GM21576 (cell line): Measurements from ENCODE around the gene FAM237A.

ENCODE experiments used
- ATAC-seq: cut with Tn5 transposase; IDR thresholded peaks from one replicate; pipeline ENCODE4 v1.9.1; 2021; ENCODE audit warnings: mild to moderate bottlenecking, moderate library complexity; ENCODE audit not compliant: unreplicated experiment

The FAM237A gene

DNA sequence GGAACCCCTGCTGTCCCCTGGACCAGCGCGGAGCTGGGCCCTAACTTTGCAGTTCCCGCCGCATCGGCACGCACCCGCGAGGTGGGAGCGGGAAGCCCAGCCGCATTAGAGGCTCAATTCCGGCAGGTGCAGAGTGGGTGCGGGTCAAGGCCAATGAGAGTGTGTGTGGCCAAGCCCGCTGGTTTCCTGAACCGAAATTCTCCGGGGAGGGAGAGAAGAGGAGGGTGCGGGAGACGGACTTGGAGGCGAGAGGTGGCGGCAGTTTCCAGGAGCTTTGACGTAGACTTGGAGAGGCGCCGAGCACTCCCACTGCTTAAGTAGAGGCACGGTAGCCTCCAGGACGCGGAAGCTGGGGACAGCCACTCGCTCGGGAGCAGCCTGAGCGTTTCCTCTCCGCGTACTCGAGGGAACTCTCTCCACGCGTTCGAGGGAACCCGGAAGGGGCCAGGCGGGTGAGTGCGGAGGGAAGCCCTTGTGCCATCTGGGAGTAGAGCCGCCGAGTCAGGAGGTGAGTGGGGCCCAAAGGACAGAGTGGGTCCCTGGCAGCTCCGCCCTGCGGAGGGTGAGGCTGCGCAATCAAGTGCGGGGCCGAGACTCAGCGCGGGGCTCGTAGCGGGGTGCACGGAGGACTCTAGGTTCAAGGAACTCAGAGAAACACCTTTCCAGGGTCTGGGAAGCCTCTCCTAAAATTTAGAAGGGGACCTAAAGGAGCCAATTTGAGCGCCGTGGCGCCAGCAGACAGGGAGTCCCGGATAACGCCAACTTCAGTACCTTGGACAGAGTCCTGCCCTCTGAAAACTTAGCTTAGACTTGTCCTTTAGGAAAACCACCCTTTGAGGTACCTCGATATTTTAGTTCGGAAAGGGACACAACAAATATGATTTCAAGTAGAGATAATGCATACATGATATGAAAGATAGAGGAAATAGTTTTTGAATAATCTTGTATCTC, at the start of gene FAM237A:
Gene FAM237A (plus strand): TSS at position 413 of the 951 bp plus-strand sequence. CDS start 1,750 bp downstream, outside the sequence.
- no peak for ATAC-seq

DNA sequence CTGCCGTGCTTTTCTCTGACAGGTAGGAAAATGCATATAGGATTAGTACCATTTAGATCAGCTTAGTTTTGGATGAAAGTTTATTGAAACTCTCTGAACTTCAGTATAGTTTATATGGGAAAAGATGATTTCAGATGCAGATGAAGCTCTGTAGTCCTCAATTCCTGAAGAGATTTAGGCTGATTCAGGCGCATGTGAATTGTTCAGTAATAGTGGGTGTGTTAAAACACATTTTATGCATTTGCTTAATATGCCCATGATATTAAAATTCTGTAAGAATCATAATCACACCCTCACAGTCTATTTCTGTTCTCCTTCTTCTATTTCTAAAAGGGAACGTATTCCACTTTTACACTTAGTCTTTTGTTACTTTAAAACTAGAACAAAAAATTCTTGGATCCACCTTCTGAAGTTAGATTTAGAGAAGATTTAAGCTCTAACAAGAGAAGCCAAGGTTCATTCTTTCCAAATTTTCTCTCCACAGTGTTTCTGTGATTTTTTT, 44.5 kb upstream of the FAM237A start:
- ATAC-seq, result no peak

DNA sequence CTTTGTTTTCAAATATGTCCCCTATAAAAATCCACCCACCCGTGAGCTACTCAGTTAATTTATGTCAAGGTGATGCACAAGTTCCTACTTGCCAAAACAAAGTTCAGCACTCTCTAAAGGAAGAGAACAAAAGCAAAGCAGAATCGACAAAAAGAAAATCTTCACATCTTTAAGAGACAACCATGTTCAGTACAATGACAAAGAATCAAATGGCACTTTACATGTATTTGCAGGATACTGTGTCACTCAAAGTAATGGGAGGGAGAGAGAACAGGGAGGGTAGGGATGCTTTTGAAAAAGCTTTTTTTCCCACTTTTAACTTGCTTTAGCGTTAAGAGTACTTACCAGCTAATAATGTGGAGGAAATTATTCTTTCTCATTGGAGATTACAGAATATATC, 39.0 kb upstream of the FAM237A start:
- no peak for ATAC-seq

DNA sequence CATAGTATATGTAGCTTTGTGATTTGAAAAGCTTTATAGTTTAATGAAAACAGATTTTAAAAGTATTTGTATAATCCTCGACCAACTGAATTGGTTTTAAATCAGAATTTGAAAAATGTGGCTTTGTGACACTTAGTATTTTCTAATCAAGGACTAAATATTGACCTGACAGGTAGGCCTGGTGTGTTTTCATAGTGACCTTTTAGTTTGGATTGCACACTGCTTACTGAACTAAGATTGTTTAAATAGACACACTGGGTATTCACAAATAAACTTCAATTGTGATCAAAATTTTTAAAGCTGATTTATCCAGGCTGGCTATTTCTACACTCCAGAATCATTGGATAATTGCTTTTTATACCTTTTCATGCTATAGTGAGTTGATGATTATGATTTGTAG, 31.8 kb upstream of the FAM237A start:
- ATAC-seq, result no peak

DNA sequence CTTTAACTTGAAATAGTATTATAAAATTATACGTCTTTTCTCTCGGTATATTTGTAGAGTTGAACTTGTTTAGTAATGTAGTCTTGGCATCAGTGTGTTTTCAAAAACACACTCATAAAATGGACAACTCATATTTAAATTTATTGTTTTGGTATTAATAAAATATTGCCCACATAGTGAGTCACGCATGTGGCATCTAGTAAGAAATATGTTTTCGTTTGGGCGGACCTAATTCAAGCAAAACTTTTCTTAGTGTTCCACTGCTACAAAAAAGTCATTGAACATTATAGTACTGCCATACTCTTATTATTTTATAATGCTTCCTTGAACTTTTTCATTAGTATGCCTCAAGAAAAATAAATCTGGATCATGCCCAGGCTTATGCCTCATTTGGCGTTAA, 31.1 kb upstream of the FAM237A start:
- ATAC-seq, result no peak

DNA sequence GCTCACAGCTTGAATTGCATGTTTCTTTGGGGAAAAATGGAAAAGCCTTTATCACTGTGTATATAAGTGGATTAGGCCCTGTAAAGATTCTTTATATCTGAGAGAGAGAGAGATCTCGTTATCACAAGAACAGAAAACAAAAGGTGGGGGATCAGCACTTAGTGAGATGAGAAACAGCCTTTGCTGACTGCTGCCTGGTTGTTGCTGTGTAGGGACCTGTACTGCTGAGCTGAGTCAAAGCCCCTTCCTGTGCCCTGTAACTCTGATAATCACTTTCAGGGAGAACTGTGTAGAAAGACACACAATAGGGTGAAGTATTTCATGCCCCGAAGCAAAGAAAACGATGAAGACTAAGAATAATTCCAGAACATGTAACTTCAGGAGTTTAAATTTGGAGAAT, 30.6 kb upstream of the FAM237A start:
- ATAC-seq, result no peak

DNA sequence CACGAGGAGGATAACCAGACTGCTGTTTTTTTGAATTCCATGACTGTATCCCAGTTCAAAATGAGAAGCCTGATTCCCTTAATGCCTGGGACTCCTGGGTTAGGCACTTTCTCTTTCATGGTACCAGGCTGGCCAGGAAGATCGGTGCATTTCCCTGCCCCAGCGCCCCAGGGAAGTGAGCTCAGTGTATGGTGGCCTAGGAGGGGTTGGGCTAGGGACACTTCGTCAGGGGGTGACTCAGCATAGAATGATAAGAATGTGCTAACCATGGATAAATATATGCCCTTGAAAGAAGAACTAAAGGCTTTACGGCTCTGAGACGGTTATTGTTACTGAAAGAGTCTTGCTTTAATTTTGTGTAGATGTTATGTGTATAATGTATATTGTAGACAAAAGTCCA, 27.5 kb upstream of the FAM237A start:
- no peak for ATAC-seq

DNA sequence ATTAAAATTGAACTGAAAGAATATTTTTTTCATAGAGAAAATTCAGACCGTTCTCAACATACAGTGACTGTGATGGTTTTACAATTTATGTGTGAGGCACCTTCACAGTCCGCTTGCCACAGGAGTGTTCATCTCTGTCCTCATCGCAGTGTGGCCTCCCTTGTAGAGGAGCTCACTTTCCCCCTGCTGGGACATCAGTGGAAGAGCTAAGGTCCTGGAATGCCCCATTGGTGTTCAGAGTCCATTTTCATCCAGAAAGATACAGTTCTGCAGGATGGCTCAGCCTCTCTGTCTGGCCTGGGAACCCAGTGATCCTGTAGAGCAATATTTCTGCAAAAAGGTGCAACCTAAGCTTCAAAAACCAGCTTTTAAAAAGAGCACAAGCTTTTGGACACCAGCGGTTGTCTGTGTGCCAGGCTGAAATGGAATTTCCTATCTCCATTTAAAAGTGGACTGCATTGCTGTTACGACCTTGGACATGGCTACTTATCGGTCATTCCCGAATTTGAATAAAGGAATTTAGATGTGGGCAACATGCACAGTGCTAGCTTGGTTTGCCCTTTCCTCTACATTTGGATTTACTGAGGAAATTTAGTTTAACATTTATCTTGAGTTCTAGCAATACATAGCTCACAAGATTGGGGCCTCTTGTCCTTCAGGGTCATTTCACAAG, 26.7 kb upstream of the FAM237A start:
- no peak for ATAC-seq

DNA sequence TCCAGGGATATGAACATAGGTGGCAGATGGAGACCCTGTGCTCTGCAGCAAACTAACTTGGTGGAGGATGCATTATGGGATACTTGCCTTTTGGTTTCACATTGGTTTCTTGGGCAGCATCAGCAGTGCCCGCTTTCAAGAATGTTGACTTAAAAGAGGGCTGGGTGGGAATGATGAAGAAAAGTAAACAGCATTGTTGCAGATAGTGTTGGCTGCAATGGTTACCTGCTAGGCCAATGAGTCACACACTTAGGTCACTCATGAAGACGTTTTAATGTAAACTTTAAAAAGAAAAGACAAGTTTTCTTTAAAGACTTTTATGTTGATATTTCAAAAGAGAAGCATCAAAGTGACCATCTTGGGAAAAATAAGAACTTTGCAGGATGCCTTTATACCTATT, 26.1 kb upstream of the FAM237A start:
- no peak for ATAC-seq

DNA sequence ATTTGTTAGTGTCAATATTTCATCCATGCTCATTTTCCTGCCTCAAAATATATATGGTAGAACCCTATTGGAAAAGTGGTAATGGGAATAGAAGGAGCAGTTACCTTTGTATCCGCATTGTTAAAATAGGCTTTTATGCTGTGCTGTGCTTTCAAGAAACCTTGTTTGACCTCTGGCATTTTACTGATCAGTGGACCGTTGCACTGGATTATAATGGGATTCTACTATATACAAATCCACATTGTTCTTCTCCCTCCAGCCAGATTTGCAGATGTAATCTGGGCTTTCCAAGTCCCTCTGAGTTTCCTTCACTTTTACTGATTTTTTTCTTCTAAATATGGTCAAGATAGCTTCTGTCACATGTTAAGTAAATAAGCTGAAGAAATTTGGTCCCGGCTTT, 23.3 kb upstream of the FAM237A start:
- ATAC-seq, result no peak

DNA sequence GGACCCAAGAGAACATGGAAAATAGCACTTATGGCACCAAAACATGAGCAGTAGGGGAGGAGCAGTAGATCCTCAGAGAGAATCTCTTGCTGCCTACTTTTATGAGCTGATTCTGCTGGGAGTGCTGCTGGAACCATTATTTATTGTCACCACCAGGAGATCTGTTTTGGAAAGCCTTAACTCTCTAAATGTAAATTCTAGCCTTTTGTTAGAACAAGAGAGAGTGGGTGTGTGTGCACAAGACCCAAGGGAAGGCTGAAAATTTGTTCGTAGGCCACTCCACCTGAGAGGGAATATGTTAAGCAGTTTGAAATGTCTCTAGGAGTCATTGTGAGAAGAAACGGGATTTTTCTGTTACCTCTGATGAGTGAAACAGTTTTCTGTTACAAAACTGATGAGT, 16.2 kb upstream of the FAM237A start:
- no peak for ATAC-seq

DNA sequence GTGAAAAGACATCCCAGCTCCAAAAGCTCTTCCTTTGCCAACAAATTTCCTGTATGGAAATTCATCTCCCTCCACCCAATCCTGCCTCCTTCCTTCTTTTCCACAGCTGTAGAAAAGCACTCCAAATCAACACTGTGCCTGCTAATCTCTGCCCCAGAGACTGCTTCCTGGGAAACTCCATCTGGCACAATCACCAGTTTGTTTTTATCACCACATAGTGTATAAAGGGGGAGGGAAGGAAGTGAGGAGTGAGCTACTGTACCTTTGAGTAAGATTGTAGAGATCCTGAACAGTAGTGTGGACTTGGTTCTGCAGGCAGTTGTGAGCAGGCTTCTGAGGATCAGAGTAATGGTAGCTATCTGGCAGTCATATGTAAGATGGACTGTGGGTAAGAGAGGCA, 14.7 kb upstream of the FAM237A start:
- no peak for ATAC-seq

DNA sequence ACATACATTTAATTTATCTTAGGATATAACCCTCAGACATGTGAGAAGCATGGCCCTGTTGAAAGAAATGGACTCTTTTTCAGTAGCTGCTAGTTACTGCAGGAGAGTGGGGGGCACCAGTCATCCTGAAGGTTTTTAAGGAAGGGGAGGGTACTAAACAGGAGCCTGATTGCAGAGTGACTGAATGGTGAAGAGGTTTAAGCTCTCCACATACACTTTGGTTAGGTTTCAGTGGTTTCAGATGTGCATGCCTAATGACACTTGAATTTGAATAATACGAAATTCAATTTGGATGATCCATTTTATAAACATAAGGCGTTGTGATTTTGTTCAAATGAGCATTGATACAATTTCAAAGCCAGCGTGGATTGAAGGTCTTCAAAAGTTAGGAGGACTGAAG, 10.9 kb upstream of the FAM237A start:
- no peak for ATAC-seq

DNA sequence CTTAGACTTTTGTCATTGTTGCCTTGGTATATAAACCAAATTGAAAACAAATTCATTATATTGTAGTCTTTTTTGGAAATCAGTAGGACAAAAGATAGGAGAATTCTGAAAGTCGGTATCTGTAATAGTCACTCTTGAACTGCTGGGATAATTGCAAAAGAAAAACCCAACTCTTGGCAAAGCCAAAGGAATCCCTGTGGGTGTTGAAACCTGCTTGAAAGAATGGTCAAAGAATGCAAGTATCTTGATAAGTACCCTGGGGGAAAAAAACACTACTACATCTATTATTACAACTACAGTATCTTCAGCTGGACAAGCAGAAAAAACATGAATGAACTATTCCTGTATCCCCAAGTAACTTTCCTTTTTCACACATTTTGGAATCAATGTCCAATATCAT, 7.3 kb upstream of the FAM237A start:
- no peak for ATAC-seq

DNA sequence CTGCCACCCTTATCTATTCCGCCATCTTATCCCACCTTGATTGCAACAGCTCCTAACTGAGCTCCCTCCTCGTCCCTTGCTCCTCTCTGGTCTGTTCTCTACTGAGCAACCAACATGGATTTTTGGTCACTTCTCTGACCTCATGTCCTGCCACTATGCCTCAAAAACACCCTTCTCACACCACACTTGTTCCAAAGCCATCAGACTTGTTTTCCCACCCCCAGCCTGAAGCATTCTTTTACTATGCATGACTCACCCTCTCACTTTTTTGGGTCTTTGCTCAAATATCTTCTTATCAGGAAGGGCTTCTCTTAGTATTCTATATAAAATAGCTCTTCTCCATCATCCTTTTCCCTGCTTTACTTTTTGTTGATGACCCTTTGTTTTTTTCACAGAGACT, 2.7 kb upstream of the FAM237A start:
- no peak for ATAC-seq

DNA sequence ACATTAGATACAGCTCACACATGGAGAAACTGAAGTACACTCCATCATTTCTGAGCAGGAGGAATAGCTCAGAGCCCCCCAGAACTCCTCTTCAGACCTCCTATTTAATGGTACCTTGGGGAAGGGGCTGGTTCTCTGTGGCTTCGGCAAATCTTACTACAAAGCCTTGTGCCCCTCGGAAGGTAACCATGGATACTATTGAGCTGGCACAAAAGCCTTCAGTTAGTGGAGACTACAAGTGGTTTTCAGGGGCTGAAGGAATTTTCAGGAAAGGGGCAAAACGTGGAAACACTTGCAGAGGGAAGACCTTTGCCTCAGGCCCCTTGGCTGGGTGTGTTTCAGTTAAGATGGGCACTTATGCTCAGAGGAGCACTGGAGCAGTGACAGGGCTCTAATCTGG, 1.1 kb upstream of the FAM237A start:
- ATAC-seq, result no peak

DNA sequence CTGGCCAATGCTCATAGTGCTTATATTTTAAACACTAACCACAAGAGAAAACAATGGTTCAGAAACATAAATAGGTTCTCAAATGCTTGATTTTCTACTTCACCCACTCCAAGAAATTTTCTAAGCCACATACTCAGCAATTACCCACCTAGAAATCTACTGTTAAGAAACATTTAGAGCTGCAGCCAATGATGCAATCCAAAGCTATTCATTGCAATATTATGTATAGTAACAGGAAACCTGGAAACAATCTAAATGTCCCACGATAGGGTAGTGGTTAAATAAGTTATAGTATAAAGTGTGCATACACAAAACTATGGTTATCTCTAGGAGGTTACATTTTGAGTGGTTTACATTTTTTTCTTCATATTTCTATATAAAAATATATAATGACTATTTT, 5.7 kb downstream of the FAM237A start:
- ATAC-seq, result no peak

DNA sequence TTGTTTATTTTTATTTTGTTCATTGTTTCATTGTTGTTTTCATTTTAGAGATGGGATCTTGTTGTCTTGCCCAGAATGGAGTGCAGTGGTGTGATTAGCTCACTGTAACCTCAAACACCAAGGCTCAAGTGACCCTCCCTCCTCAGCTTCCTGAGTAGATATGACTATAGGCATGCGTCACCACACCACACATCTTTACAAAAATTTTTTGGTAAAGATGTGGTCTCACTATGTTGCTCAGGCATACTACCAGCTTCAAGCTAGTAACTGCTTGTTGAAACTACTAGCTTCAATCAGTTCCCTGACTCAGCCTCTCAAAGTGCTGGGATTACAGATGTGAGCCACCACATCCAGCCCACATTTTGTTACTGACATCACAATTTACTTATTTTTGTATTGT, 14.8 kb downstream of the FAM237A start:
- ATAC-seq, result no peak

DNA sequence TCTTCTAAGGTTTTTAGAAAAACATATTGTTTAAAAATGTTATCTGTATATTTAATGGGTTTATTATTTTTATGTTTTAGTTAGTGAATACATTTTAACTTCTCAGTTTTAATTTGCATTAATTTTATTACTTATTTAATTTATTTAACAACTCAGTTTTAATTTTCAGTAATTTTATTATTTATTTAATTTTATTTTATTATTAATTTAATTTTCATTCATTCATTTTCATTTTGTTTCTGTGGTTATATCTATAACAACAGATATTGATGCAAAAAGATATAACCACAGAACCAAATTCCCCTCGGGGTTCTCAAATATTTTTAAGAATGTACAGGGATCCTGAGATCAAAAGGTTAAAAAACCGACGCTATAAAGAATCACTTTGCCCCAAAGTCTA, 23.0 kb downstream of the FAM237A start:
- no peak for ATAC-seq

DNA sequence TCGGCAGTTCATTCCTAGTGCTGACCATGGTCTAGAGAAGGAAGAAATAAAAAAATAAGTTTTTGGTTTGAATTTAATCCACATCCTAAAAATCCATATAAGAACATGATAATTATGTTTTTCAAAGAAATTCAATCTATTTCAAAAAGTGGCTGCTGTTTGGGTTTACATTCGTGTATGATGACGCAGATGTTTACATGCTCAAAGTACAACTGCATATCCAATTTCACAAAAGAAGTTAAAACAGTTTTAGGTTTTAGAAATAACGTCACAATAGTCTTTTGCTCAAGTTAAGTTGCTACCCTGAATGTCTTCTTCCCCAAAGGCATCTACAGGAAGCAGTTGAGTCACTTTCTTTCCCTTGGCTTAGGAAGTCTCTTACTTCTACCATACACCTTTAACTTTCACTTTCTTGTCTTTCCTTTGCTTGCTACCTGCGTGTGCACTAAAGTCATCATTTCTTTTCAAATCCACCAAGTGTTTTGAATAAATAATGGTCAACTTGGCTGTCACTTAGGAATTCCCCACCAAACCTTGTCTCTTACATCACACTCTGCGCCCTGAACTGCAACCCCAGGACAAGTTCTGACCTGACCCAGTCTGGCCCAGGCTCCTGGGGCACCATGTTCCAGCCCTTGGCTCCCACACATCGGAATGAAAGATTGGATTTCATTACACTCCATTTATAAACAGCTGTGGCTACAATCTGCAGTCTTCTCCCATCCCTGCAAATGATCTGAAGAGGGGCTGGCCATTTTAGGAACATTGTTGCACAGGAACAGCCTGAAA, 28.4 kb downstream of the FAM237A start:
- no peak for ATAC-seq

DNA sequence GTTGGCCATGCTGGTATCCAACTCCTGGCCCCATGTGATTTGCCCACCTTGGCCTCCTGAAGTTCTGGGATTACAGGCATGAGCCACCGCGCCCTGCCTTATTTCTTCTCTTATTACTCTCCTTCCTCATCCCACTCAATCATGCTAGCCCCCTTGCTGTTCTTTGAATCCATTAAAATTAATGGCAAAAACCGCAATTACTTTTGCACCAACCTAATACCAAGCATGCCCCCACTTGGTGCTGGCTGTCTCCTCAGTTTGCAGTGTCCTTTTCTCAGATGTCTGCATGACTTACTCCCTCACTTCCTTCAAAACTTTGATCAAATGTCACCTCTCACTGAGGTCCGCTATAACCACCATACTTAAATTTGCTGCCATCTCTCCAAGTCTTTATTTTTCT, 41.3 kb downstream of the FAM237A start:
- no peak for ATAC-seq
